GM21526 (cell line): ENCODE measurements around the gene ZNF462.
A peak's percentile ranks its signal among the peaks of the same experiment; 100 is the strongest.

Experiments
- ATAC-seq: cut with Tn5 transposase; IDR thresholded peaks from one replicate; pipeline ENCODE4 v1.9.1; 2021; ENCODE audit warnings: moderate library complexity; ENCODE audit not compliant: unreplicated experiment, low FRiP score

Gene ZNF462

DNA sequence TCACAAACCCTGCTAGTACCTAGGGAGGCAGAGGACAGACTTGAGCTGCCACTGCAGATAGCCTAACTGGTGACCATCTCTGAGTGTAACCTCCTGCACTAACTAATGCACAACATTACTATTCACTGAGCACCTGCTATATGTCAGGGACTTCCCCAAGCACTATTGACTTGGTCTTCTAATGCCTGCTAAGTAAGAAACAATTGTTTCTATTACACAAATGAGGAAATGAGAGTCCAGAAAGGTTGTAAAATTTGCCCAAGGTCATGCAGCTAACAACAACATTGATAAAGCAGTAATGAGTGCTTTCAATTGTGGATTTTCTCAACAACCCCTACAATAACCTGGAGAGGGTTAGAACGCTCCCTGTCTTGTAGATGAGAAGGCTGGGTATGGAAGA, 183.7 kb downstream of the ZNF462 start:
- peak; percentile 96 for ATAC-seq

DNA sequence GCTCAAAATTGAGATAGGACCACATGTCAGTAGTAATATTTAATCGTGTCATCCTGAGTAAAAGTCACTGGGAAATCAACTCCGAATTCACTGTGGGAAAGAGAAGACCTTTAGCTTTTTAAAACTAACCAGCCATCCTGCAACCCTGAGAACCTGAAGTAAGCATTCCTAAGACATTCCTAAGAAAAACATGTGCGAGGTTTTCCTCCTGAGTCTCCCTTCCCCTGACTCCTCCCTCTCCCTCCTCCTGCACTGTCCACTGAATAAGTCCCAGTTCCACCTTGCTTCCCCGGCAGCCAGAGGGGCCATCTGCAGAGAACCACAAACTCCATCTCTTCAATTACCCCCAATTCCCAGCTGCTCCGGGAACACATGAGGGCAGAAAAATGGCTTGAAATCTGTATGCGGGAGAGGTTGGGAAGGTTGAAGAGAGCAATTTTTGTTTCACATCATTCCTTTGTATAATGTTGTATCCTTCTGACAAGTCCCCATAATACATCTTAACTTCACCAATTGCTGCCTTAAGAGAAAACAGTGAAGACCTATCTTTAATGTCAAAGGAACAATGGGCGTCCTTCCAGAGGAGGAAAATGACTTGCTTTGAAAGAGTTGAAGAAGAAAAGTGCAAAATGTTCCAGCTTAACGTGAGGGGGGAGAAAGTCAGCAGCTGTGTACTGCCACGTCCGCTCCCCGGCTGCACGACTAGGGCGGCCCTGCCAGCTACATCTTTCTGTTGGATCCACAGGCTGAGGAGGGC, 186.3 kb downstream of the ZNF462 start:
- ATAC-seq, result no peak

GRCh38 chr9:107049803-107050184, 186.8 kb downstream of the ZNF462 start:
- no peak for ATAC-seq

DNA sequence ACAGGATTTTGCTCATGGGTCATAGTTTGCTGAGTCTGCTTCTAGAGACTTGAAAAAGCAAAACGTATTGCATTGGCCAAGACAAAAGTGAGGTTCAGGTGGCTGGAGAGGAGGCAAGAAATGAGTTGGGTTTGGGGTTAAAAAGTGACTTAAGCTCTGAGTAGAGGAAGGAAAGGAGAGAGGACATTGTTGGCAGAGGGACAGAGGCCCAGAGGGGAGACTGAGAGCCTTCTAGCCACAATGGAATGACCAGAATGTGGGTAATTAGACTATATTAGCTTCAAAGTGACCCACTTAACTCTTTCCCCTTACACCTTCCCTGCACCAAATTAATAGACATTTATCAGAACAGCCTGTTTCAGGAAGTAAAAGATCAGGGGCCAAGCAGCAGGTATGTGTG, 188.4 kb downstream of the ZNF462 start:
- ATAC-seq, result no peak

DNA sequence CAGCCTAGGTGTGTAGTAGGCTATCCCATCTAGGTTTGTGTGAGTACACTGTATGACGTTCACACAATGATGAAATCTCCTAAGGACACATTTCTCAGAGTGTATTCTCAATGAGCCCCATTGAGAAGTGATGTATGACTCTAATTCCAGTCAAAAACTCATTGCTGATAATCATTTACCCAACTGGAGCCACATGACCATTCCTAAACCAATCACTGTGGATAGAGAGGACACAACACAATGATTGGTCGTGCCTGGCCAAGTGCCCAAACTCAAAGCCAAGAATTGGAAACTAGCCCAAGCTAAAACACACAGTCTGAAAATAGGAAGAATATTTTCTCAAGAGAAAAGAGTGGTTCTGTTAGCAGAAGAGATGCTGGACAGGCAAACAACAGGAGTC, 191.2 kb downstream of the ZNF462 start:
- no peak for ATAC-seq

DNA sequence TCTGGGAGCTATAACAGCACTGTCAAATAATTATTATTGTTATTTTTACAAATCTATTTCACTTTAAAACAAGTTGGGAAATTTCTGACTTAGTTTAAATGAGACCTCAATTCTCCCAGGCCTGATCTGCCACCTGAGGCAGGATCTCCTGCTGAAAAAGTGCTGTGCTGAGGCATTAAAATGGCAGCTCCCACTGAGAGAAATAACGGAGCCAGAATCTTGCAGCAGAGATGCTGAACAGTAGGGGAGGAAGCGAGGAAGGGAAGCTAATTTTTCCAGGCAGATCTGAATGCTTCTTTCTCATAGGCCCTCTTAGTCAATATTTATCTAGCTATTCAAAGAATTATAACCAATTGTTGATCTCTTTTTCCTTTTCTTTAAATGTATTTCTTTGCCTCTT, 196.3 kb downstream of the ZNF462 start:
- ATAC-seq, result no peak

DNA sequence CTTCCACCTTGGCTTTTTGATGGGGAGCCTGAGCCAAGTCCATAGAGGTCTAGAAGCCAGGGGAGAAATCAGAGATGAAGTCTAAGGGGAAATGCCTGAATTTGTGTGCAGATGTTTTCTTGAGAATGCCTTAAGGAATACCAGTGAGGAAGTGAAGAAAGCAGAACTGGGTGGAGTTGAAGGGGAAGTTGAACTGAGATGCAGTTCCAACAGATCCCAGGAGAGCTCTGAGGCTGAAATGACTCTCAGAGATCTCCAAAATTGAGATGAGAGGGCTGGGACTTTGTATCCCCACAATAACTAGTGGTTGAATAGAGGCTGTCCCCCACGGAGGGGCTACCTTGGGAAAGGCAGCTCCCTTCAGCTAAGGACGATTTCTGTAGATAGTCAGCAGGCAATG, 197.1 kb downstream of the ZNF462 start:
- no peak for ATAC-seq
